ENCODE results near the gene NRIP3.

Gene NRIP3

GRCh38 chr11:8962841-8963240 is 41.0 kb downstream of the NRIP3 start:
- DNase-seq (ENCODE audit: extremely low spot score): no peak
- CTCF ChIA-PET: no interaction called here
- TF ChIP-seq L3MBTL2 (conservative IDR thresholded peaks at IDR 0.05): no peak
- TF ChIP-seq ZNF384 (IDR thresholded peaks at IDR 0.05): no peak
- TF ChIP-seq FOXK2 (IDR thresholded peaks at IDR 0.05): no peak
- no peak for TF ChIP-seq BHLHE40 (IDR thresholded peaks at IDR 0.05; ENCODE audit: borderline replicate concordance)
- TF ChIP-seq TARDBP (IDR thresholded peaks at IDR 0.05): no peak
- POLR2A ChIA-PET: interaction anchor here (1.1 to 1.8 kb wide), 3 partner anchors 55 to 281 kb away, joined by 3 to 4 read pairs (median 3); no protein-coding TSS in a partner anchor

- ChIA-PET CTCF (no interaction called here), POLR2A (no interaction called here)
- TF ChIP-seq ZNF384 (IDR thresholded peaks at IDR 0.05): no peak
- TF ChIP-seq FOXM1 (IDR thresholded peaks at IDR 0.05; ENCODE audit: borderline replicate concordance): no peak
- no peak for TF ChIP-seq ELF4 (IDR thresholded peaks at IDR 0.05)
- TF ChIP-seq LEF1 (IDR thresholded peaks at IDR 0.05; ENCODE audit: borderline replicate concordance): no peak
- TF ChIP-seq TARDBP (IDR thresholded peaks at IDR 0.05): no peak
- no peak for TF ChIP-seq FOXK2 (IDR thresholded peaks at IDR 0.05)
- no peak for TF ChIP-seq FOXA1 (IDR thresholded peaks at IDR 0.05)
- no peak for TF ChIP-seq ARNT (IDR thresholded peaks at IDR 0.05)
- TF ChIP-seq L3MBTL2 (conservative IDR thresholded peaks at IDR 0.05): no peak
- TF ChIP-seq PKNOX1 (IDR thresholded peaks at IDR 0.05): no peak
- no peak for TF ChIP-seq SP1 (IDR thresholded peaks at IDR 0.05)
- TF ChIP-seq HDGF (IDR thresholded peaks at IDR 0.05; ENCODE audit: borderline replicate concordance): no peak
- no peak for TF ChIP-seq BHLHE40 (IDR thresholded peaks at IDR 0.05; ENCODE audit: borderline replicate concordance)
- no peak for TF ChIP-seq CTBP1 (IDR thresholded peaks at IDR 0.05; ENCODE audit: borderline replicate concordance)
- no peak for TF ChIP-seq SUZ12 (IDR thresholded peaks at IDR 0.05)
- TF ChIP-seq NFRKB (IDR thresholded peaks at IDR 0.05): no peak
- DNase-seq (ENCODE audit: extremely low spot score): no peak
Measured at GRCh38 chr11:8961401-8961800, 42.4 kb downstream of the NRIP3 start.

GRCh38 chr11:8959546-8960166 is 44.1 kb downstream of the NRIP3 start:
- POLR2A ChIA-PET: interaction anchor here (1.2 to 1.6 kb wide), 2 partner anchors 49 to 277 kb away, joined by 8 read pairs; partner anchors contain the start of genes AKIP1, RPL27A and TRIM66
- TF ChIP-seq NFRKB (IDR thresholded peaks at IDR 0.05) (no peak), L3MBTL2 (conservative IDR thresholded peaks at IDR 0.05) (no peak), TARDBP (IDR thresholded peaks at IDR 0.05) (no peak), SUZ12 (IDR thresholded peaks at IDR 0.05) (no peak), FOXK2 (IDR thresholded peaks at IDR 0.05) (no peak)
- CTCF ChIA-PET: interaction anchor here (0.5 to 1.6 kb wide), 13 partner anchors 11 to 766 kb away, joined by 3 to 11 read pairs (median 3); a partner anchor contains a TSS
- DNase-seq (ENCODE audit: extremely low spot score): peak; percentile 63

GRCh38 chr11:8956860-8957259 is 46.9 kb downstream of the NRIP3 start:
- TF ChIP-seq SUZ12 (IDR thresholded peaks at IDR 0.05) (no peak), BHLHE40 (IDR thresholded peaks at IDR 0.05; ENCODE audit: borderline replicate concordance) (no peak), HDGF (IDR thresholded peaks at IDR 0.05; ENCODE audit: borderline replicate concordance) (no peak), CTBP1 (IDR thresholded peaks at IDR 0.05; ENCODE audit: borderline replicate concordance) (no peak), L3MBTL2 (conservative IDR thresholded peaks at IDR 0.05) (no peak), SP1 (IDR thresholded peaks at IDR 0.05) (no peak)
- ChIA-PET CTCF (no interaction called here), POLR2A (interaction anchor here (1.2 kb wide), 1 partner anchor 8 kb away, joined by 4 read pairs; no protein-coding TSS in a partner anchor)
- DNase-seq (ENCODE audit: extremely low spot score): no peak

- no peak for TF ChIP-seq ELF4 (IDR thresholded peaks at IDR 0.05)
- TF ChIP-seq ZNF384 (IDR thresholded peaks at IDR 0.05): no peak
- ChIA-PET CTCF (interaction anchor here (1.1 kb wide), 1 partner anchor 11 kb away, joined by 5 read pairs; no protein-coding TSS in a partner anchor), POLR2A (no interaction called here)
- DNase-seq (ENCODE audit: extremely low spot score): no peak
Measured at GRCh38 chr11:8948886-8949285, 54.9 kb downstream of the NRIP3 start.

GRCh38 chr11:8947230-8947943 is 56.4 kb downstream of the NRIP3 start:
- CTCF ChIA-PET: interaction anchor here (1.1 kb wide), 1 partner anchor 12 kb away, joined by 5 read pairs; no protein-coding TSS in a partner anchor
- no peak for DNase-seq (ENCODE audit: extremely low spot score)
- POLR2A ChIA-PET: no interaction called here
- TF ChIP-seq ZNF384 (IDR thresholded peaks at IDR 0.05): no peak
- TF ChIP-seq PKNOX1 (IDR thresholded peaks at IDR 0.05): no peak
- TF ChIP-seq CTBP1 (IDR thresholded peaks at IDR 0.05; ENCODE audit: borderline replicate concordance): no peak
- TF ChIP-seq FOXA1 (IDR thresholded peaks at IDR 0.05): no peak
- no peak for TF ChIP-seq NFRKB (IDR thresholded peaks at IDR 0.05)
- TF ChIP-seq HDGF (IDR thresholded peaks at IDR 0.05; ENCODE audit: borderline replicate concordance): no peak
- TF ChIP-seq ARNT (IDR thresholded peaks at IDR 0.05): no peak

GRCh38 chr11:8942518-8943066 is 61.2 kb downstream of the NRIP3 start, which contains the start of gene ASCL3:
TSS of gene ASCL3 (minus strand) at chr11:8943016. CDS start at chr11:8938161, 4,855 bp downstream.
- ChIA-PET CTCF (no interaction called here), POLR2A (no interaction called here)
- no peak for DNase-seq (ENCODE audit: extremely low spot score)
- no peak for TF ChIP-seq ELF4 (IDR thresholded peaks at IDR 0.05)
- no peak for TF ChIP-seq SUZ12 (IDR thresholded peaks at IDR 0.05)
- TF ChIP-seq FOXA1 (IDR thresholded peaks at IDR 0.05): no peak

Data from HEK293T (cell line).